Neural cell (in vitro differentiated cells): ENCODE data around the gene TIAL1. TPM values are rescaled to one million over a fixed set of nuclear protein-coding genes. Genes with fewer than 3 reads are reported as not detected.

Source experiments
- H2AFZ ChIP-seq: fragments of 200-600, 300-800 bp; sonication (generic), shearing (Covaris generic); 2 replicates; pipeline ENCODE4 v1.6.0; 2014; ENCODE audit warnings: low read depth, mild to moderate bottlenecking, antibody characterized with exemption, low read length, moderate library complexity
- H3F3A ChIP-seq: fragments of 200-600 bp; shearing (Covaris generic); 2 replicates; pipeline ENCODE4 v1.6.1; 2016; ENCODE audit warnings: mild to moderate bottlenecking, moderate library complexity, mixed read lengths, antibody characterized with exemption, low read length; ENCODE audit not compliant: insufficient read depth, poor library complexity, severe bottlenecking
- H3K27ac ChIP-seq: fragments of 200-600, 300-800 bp; sonication (generic), shearing (Covaris generic); 2 replicates; pipeline ENCODE4 v1.5.1; 2014; ENCODE audit warnings: mild to moderate bottlenecking, low read length, moderate library complexity
- H3K27me3 ChIP-seq: fragments of 300-800, 200-600 bp; sonication (generic), shearing (Covaris generic); 2 replicates; pipeline ENCODE4 v1.6.0; 2014; ENCODE audit warnings: mild to moderate bottlenecking, low read depth, low read length, moderate library complexity; ENCODE audit not compliant: insufficient read depth
- H3K36me3 ChIP-seq: fragments of 300-800, 200-600 bp; sonication (generic), shearing (Covaris generic); 2 replicates; pipeline ENCODE4 v1.5.1; 2014; ENCODE audit warnings: mild to moderate bottlenecking, antibody characterized with exemption, low read length, moderate library complexity; ENCODE audit not compliant: insufficient read depth
- H3K4me2 ChIP-seq: fragments of 300-800, 200-600 bp; sonication (generic), shearing (Covaris generic); 2 replicates; pipeline ENCODE4 v1.6.0; 2014; ENCODE audit warnings: mild to moderate bottlenecking, low read length
- H3K4me3 ChIP-seq: fragments of 300-800, 200-600 bp; sonication (generic), shearing (Covaris generic); 2 replicates; pipeline ENCODE4 v1.5.1; 2014; ENCODE audit warnings: mild to moderate bottlenecking, low read length, moderate library complexity
- H3K79me2 ChIP-seq: fragments of 200-600 bp; shearing (Covaris generic); replicated peaks from 2 replicates; pipeline ENCODE4 v1.6.0; 2014; ENCODE audit warnings: mild to moderate bottlenecking, low read length, moderate library complexity; ENCODE audit not compliant: insufficient read depth
- H3K9ac ChIP-seq: fragments of 300-800, 200-600 bp; sonication (generic), shearing (Covaris generic); 2 replicates; pipeline ENCODE4 v1.6.1; 2016; ENCODE audit warnings: mild to moderate bottlenecking, low read length, mixed read lengths
- H3K9me2 ChIP-seq: fragments of 200-600 bp; shearing (Covaris generic); 2 replicates; pipeline ENCODE4 v1.6.1; 2016; ENCODE audit warnings: mild to moderate bottlenecking, low read length, mixed read lengths; ENCODE audit not compliant: insufficient read depth
- H3K9me3 ChIP-seq: fragments of 200-600, 300-800 bp; sonication (generic), shearing (Covaris generic); 2 replicates; pipeline ENCODE4 v1.6.1; 2016; ENCODE audit warnings: mild to moderate bottlenecking, mixed run types, low read length, moderate library complexity, mixed read lengths
- H4K20me1 ChIP-seq: fragments of 200-600 bp; shearing (Covaris generic); 2 replicates; pipeline ENCODE4 v1.6.1; 2016; ENCODE audit warnings: mild to moderate bottlenecking, mixed run types; ENCODE audit not compliant: insufficient read depth
- CTCF ChIP-seq: fragments of 450-650 bp; IDR thresholded peaks from 2 replicates; pipeline ENCODE4 v1.5.1; 2014; ENCODE audit warnings: antibody characterized with exemption, mild to moderate bottlenecking, moderate library complexity; ENCODE audit not compliant: poor library complexity, severe bottlenecking
- EP300 ChIP-seq: fragments of 450-650 bp; conservative IDR thresholded peaks from 2 replicates; pipeline ENCODE4 v1.6.1; 2014; ENCODE audit warnings: antibody characterized with exemption, mild to moderate bottlenecking, moderate library complexity; ENCODE audit not compliant: poor library complexity, severe bottlenecking
- EZH2 ChIP-seq: fragments of 200-600, 300-800 bp; shearing (Covaris generic), sonication (generic); IDR thresholded peaks from 2 replicates; pipeline ENCODE4 v1.6.1; 2014; ENCODE audit warnings: antibody characterized with exemption, low read length, borderline replicate concordance, mild to moderate bottlenecking; ENCODE audit not compliant: insufficient read depth, poor library complexity, severe bottlenecking
- MXI1 ChIP-seq: fragments of 450-650 bp; conservative IDR thresholded peaks from 2 replicates; pipeline ENCODE4 v1.6.1; 2014; ENCODE audit warnings: antibody characterized with exemption, mild to moderate bottlenecking; ENCODE audit not compliant: poor library complexity, severe bottlenecking
- POLR2AphosphoS5 ChIP-seq: IDR thresholded peaks from 2 replicates; pipeline ENCODE4 v1.6.1; 2012
- RAD21 ChIP-seq: fragments of 450-650 bp; conservative IDR thresholded peaks from 2 replicates; pipeline ENCODE4 v1.6.1; 2014; ENCODE audit warnings: antibody characterized with exemption, mild to moderate bottlenecking, moderate library complexity
- REST ChIP-seq: IDR thresholded peaks from 2 replicates; pipeline ENCODE4 v1.6.1; 2012; ENCODE audit warnings: borderline replicate concordance
- SMC3 ChIP-seq: fragments of 450-650 bp; conservative IDR thresholded peaks from 2 replicates; pipeline ENCODE4 v1.6.1; 2014; ENCODE audit warnings: antibody characterized with exemption, mild to moderate bottlenecking, moderate library complexity; ENCODE audit not compliant: poor library complexity
- TAF1 ChIP-seq: IDR thresholded peaks from 2 replicates; pipeline ENCODE4 v1.6.1; 2012; ENCODE audit warnings: low read depth
- polyA plus RNA-seq: library from polyadenylated mRNA; depleted of rRNA; stranded (reverse); fragments of >200 nt; gene quantifications from 2 replicates; pipeline ENCODE4 v1.2.3, GENCODE V29; 2014

TIAL1 gene
- polyA plus RNA-seq, 1 donor from 2014 or later: 85.1 TPM

GRCh38 chr10:119642556-119643111 is 45.9 kb upstream of the TIAL1 start:
- Histone ChIP-seq H3K27me3 (no peaks in the 10 kb centered on the region), H3K27ac (no peak overlapping the region), H2AFZ (no peak overlapping the region), H3K79me2 (no peaks in the 10 kb centered on the region), H3K9me3 (no peaks in the 10 kb centered on the region), H3F3A (no peaks in the 10 kb centered on the region), H3K4me2 (no peak overlapping the region), H4K20me1 (no peaks in the 10 kb centered on the region), H3K4me3 (no peak overlapping the region), H3K9me2 (no peaks in the 10 kb centered on the region), H3K9ac (no peak overlapping the region), H3K36me3 (no peaks in the 10 kb centered on the region)
- TF ChIP-seq TAF1 (no peak), EP300 (no peak), MXI1 (no peak), EZH2 (no peak), CTCF (no peak), REST (no peak), SMC3 (no peak), POLR2AphosphoS5 (no peak), RAD21 (no peak)

GRCh38 chr10:119640875-119641526 is 44.2 kb upstream of the TIAL1 start:
- Histone ChIP-seq H3K79me2 (no peaks in the 10 kb centered on the region), H3K4me2 (no peak overlapping the region), H3K27me3 (no peaks in the 10 kb centered on the region), H2AFZ (no peak overlapping the region), H3K4me3 (no peak overlapping the region), H3K9ac (no peak overlapping the region), H4K20me1 (no peaks in the 10 kb centered on the region), H3K36me3 (no peaks in the 10 kb centered on the region), H3K27ac (no peak overlapping the region), H3K9me3 (no peaks in the 10 kb centered on the region), H3F3A (no peaks in the 10 kb centered on the region), H3K9me2 (no peaks in the 10 kb centered on the region)
- no peak for TF ChIP-seq SMC3
- no peak for TF ChIP-seq MXI1
- TF ChIP-seq EZH2: no peak
- no peak for TF ChIP-seq RAD21
- no peak for TF ChIP-seq EP300
- no peak for TF ChIP-seq CTCF
- TF ChIP-seq REST: no peak
- no peak for TF ChIP-seq TAF1
- no peak for TF ChIP-seq POLR2AphosphoS5
